Measurements from ENCODE around the gene ADAM22. TPM values are rescaled to one million over a fixed set of nuclear protein-coding genes. Genes with fewer than 3 reads are reported as not detected.

Gene ADAM22
- polyA plus RNA-seq (2011; rRNA removed): 0.38 and 0.59 TPM in 2 replicates
- 0.09 and 0.12 TPM in 2 replicates for polyA plus RNA-seq (2012; cell fraction: cytosol; rRNA removed)
- 0.10 and 0.31 TPM in 2 replicates for polyA plus RNA-seq (2012; cell fraction: nucleus; rRNA removed)
- 0.29 to 0.53 TPM (median 0.52 TPM) in 3 replicates for polyA plus RNA-seq (2017; fragmentation: RNase III; extraction: RNeasy Plus Mini Kit Qiagen cat#74134 plus additional on column Dnase treatment)
- 0.79 and 0.97 TPM in 2 replicates for polyA minus RNA-seq (2011; rRNA and poly(A)+ RNA removed)

GRCh38 chr7:87933953-87934698 lies at the start of gene ADAM22:
TSS of gene ADAM22 (plus strand) at chr7:87934251. CDS start at chr7:87934466, 215 bp downstream.
- FAIRE-seq: no peak
- peak; percentile 24; the same call in 1 of the 2 replicates for TF ChIP-seq PHF8 (IDR thresholded peaks at IDR 0.05; ENCODE audit: borderline replicate concordance, low read depth)
- TF ChIP-seq HDAC2 (IDR thresholded peaks at IDR 0.05): no peak
- TF ChIP-seq RARB (CRISPR knock-in tag; IDR thresholded peaks at IDR 0.05): no peak
- no peak for TF ChIP-seq POLR2AphosphoS2 (conservative IDR thresholded peaks at IDR 0.05; ENCODE audit: low read length)
- TF ChIP-seq E2F6 (IDR thresholded peaks at IDR 0.05; ENCODE audit: borderline replicate concordance, low read depth): peak; percentile 75; the same call in 1 of the 2 replicates
- TF ChIP-seq CHD2 (IDR thresholded peaks at IDR 0.05; ENCODE audit: low read length, partially characterized antibody): no peak
- no peak for TF ChIP-seq CBX8 (IDR thresholded peaks at IDR 0.05)
- TF ChIP-seq POLR2A (IDR thresholded peaks at IDR 0.05; ENCODE audit: low read length): 0 out of 2 replicates have a peak, but pooled peaks have one; percentile 12
- WGBS (ENCODE audit: missing lambda C conversion rate): under 1% methylated on average over 23 of the region's 70 CpGs
- DNase-seq (ENCODE audit: low read depth in 1 of 2, low spot score in 1 of 2): peak; percentile 39 to 79
- Histone ChIP-seq H3K4me3 (peak within 1 kb of the TSS; percentile 66), H3K27ac (peak within 1 kb of the TSS; percentile 62 to 82; a peak in 5 of 6 replicates), H3K9me3 (no peaks in the 10 kb centered on the region), H3K4me2 (peak within 1 kb of the TSS; percentile 91), H3K4me1 (0 out of 3 replicates have a peak, but pooled peaks cover 3% of the 10 kb centered on the region)
- CTCF ChIA-PET: interaction anchor here (0.8 to 1.2 kb wide), 4 partner anchors 9 to 178 kb away, joined by 3 to 4 read pairs (median 3); no protein-coding TSS in a partner anchor
- POLR2A ChIA-PET: interaction anchor here (1.0 kb wide), 1 partner anchor 58 kb away, joined by 3 read pairs; the partner anchor contains the start of genes DBF4 and SLC25A40
- peak; percentile 96 to 97 for ATAC-seq

- no peak overlapping the region for H3K27ac ChIP-seq
- H3K4me3 ChIP-seq: no peak overlapping the region
- TF ChIP-seq REST (IDR thresholded peaks at IDR 0.05) (no peak), EP300 (IDR thresholded peaks at IDR 0.05) (no peak), FOXS1 (CRISPR knock-in tag; IDR thresholded peaks at IDR 0.05) (no peak), PHF8 (IDR thresholded peaks at IDR 0.05; ENCODE audit: borderline replicate concordance, low read depth) (no peak), ZFP36 (IDR thresholded peaks at IDR 0.05; ENCODE audit: borderline replicate concordance, partially characterized antibody) (no peak), MAFK (IDR thresholded peaks at IDR 0.05; ENCODE audit: partially characterized antibody) (no peak), EHMT2 (IDR thresholded peaks at IDR 0.05; ENCODE audit: low read depth) (no peak), CHD4 (IDR thresholded peaks at IDR 0.05; ENCODE audit: borderline replicate concordance) (no peak), RARB (CRISPR knock-in tag; IDR thresholded peaks at IDR 0.05) (no peak)
- CTCF ChIA-PET: interaction anchor here (1.0 to 3.2 kb wide), 3 partner anchors 88 to 378 kb away, joined by 3 to 18 read pairs (median 4); no protein-coding TSS in a partner anchor
- H3K4me1 ChIP-seq: no peaks in the 10 kb centered on the region
- H3K4me2 ChIP-seq: no peak overlapping the region
- DNase-seq (ENCODE audit: low read depth in 1 of 2, low spot score in 1 of 2) (peak in 1 of 2 experiments; percentile 19), ATAC-seq (peak; percentile 37 to 74; a peak in 3 of 6 replicates), FAIRE-seq (no peak)
- WGBS (ENCODE audit: missing lambda C conversion rate): 89% methylated on average over 2 of the region's 2 CpGs
- H3K9me3 ChIP-seq: no peaks in the 10 kb centered on the region
- POLR2A ChIA-PET: no interaction called here
Observed at GRCh38 chr7:87885018-87885417, 49.0 kb upstream of the ADAM22 start.

- ChIA-PET POLR2A (no interaction called here), CTCF (interaction anchor here (0.8 to 3.2 kb wide), 21 partner anchors 8 to 735 kb away, joined by 3 to 18 read pairs (median 3); partner anchors contain the start of gene DMTF1)
- TF ChIP-seq JUNB (IDR thresholded peaks at IDR 0.05): no peak
- TF ChIP-seq RAD21 (conservative IDR thresholded peaks at IDR 0.05 in 1 of 2, IDR thresholded peaks at IDR 0.05 in 1 of 2): peak; percentile 49 to 75
- no peak for TF ChIP-seq CBX8 (IDR thresholded peaks at IDR 0.05)
- peak; percentile 59; the same call in 2 of the 3 replicates for TF ChIP-seq SMC3 (IDR thresholded peaks at IDR 0.05)
- no peak for TF ChIP-seq TFCP2L1 (CRISPR knock-in tag; IDR thresholded peaks at IDR 0.05)
- peak; percentile 60; the same call in 2 of the 3 replicates for TF ChIP-seq CTCF (IDR thresholded peaks at IDR 0.05)
- no peak for TF ChIP-seq TP53 (CRISPR knock-in tag; IDR thresholded peaks at IDR 0.05)
- TF ChIP-seq PHF8 (IDR thresholded peaks at IDR 0.05; ENCODE audit: borderline replicate concordance, low read depth): no peak
- no peak for TF ChIP-seq FOSL2 (IDR thresholded peaks at IDR 0.05)
- no peak for TF ChIP-seq FOSL2 (CRISPR knock-in tag; IDR thresholded peaks at IDR 0.05)
- TF ChIP-seq GATA3 (IDR thresholded peaks at IDR 0.05; ENCODE audit: borderline replicate concordance): no peak
- no peak for ATAC-seq
- no peak overlapping the region for H3K4me2 ChIP-seq
- peak in 1 of 2 experiments; percentile 41 for DNase-seq (ENCODE audit: low read depth in 1 of 2, low spot score in 1 of 2)
- H3K4me3 ChIP-seq: no peak overlapping the region
- H3K27ac ChIP-seq: no peak overlapping the region
- FAIRE-seq: no peak
- H3K4me1 ChIP-seq: no peaks in the 10 kb centered on the region
- H3K9me3 ChIP-seq: no peaks in the 10 kb centered on the region
Observed at GRCh38 chr7:87886875-87887274, 47.2 kb upstream of the ADAM22 start.

All from A549 (cell line).